Measurements from ENCODE around the gene PSMG3.

PSMG3 gene

DNA sequence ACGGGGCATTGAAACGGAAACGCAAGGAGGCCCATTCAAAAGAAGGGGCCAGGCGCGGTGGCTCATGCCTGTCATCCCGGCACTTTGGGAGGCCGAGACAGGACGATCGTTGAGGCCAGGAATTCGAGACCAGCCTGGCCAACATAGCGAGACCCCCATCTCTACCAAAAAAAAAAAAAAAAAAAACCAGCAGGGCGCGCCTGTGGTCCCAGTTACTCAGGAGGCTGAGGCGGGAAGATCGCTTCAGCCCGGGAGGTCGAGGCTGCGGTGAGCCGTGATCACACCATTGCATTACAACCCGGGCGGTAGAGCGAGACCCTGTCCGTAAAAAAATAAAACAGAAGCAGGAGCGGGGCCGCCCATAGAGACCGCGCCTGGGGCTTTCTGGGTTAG, 396 bp downstream of the PSMG3 start:
- Histone ChIP-seq H3K9me2 (ENCODE audit: low read depth, low read length) (no peaks in the 10 kb centered on the region), H3K4me3 (ENCODE audit: low read depth, low read length, poor library complexity, severe bottlenecking) (peak overlapping the region; percentile 94), H3K27me3 (ENCODE audit: insufficient read depth, low read length) (no peaks in the 10 kb centered on the region), H3F3A (ENCODE audit: insufficient read depth, low read length) (no peaks in the 10 kb centered on the region), H4K20me1 (ENCODE audit: insufficient read depth, low read length) (no peaks in the 10 kb centered on the region), H3K79me2 (ENCODE audit: insufficient read depth, low read length) (no peaks in the 10 kb centered on the region), H3K27ac (ENCODE audit: low read depth, low read length, poor library complexity, severe bottlenecking) (no peak overlapping the region), H3K4me1 (ENCODE audit: insufficient read depth, low read length, severe bottlenecking) (peaks cover 19% of the 10 kb centered on the region), H2AFZ (ENCODE audit: low read length) (no peak overlapping the region), H3K9me3 (ENCODE audit: low read length) (no peaks in the 10 kb centered on the region), H3K4me2 (ENCODE audit: low read length) (peak overlapping the region; percentile 73), H3K9ac (ENCODE audit: low read length) (peak overlapping the region; percentile 95), H3K36me3 (ENCODE audit: insufficient read depth, low read length) (peaks cover 21% of the 10 kb centered on the region)
- TF ChIP-seq, protein P1, sequence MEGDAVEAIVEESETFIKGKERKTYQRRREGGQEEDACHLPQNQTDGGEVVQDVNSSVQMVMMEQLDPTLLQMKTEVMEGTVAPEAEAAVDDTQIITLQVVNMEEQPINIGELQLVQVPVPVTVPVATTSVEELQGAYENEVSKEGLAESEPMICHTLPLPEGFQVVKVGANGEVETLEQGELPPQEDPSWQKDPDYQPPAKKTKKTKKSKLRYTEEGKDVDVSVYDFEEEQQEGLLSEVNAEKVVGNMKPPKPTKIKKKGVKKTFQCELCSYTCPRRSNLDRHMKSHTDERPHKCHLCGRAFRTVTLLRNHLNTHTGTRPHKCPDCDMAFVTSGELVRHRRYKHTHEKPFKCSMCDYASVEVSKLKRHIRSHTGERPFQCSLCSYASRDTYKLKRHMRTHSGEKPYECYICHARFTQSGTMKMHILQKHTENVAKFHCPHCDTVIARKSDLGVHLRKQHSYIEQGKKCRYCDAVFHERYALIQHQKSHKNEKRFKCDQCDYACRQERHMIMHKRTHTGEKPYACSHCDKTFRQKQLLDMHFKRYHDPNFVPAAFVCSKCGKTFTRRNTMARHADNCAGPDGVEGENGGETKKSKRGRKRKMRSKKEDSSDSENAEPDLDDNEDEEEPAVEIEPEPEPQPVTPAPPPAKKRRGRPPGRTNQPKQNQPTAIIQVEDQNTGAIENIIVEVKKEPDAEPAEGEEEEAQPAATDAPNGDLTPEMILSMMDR (IDR thresholded peaks at IDR 0.05; ENCODE audit: low read length) = no peak
- TF ChIP-seq EZH2 (IDR thresholded peaks at IDR 0.05; ENCODE audit: borderline replicate concordance, low read length) = no peak

- Histone ChIP-seq H3K9me2 (ENCODE audit: low read depth, low read length) (no peaks in the 10 kb centered on the region), H3K9ac (ENCODE audit: low read length) (peak overlapping the region; percentile 95; the same call in 1 of the 2 replicates), H3K79me2 (ENCODE audit: insufficient read depth, low read length) (no peaks in the 10 kb centered on the region), H4K20me1 (ENCODE audit: insufficient read depth, low read length) (no peaks in the 10 kb centered on the region), H3K27me3 (ENCODE audit: insufficient read depth, low read length) (no peaks in the 10 kb centered on the region), H3K4me3 (ENCODE audit: low read depth, low read length, poor library complexity, severe bottlenecking) (peak overlapping the region; percentile 94), H3K36me3 (ENCODE audit: insufficient read depth, low read length) (peaks cover 21% of the 10 kb centered on the region), H3K9me3 (ENCODE audit: low read length) (no peaks in the 10 kb centered on the region), H2AFZ (ENCODE audit: low read length) (no peak overlapping the region), H3K27ac (ENCODE audit: low read depth, low read length, poor library complexity, severe bottlenecking) (no peak overlapping the region), H3K4me2 (ENCODE audit: low read length) (peak overlapping the region; percentile 73), H3K4me1 (ENCODE audit: insufficient read depth, low read length, severe bottlenecking) (peaks cover 19% of the 10 kb centered on the region), H3F3A (ENCODE audit: insufficient read depth, low read length) (no peaks in the 10 kb centered on the region)
- TF ChIP-seq EZH2 (IDR thresholded peaks at IDR 0.05; ENCODE audit: borderline replicate concordance, low read length) = no peak
- TF ChIP-seq, protein P1 (IDR thresholded peaks at IDR 0.05; ENCODE audit: low read length) = no peak
Measured at GRCh38 chr7:1569016-1569415, 816 bp downstream of the PSMG3 start.

DNA sequence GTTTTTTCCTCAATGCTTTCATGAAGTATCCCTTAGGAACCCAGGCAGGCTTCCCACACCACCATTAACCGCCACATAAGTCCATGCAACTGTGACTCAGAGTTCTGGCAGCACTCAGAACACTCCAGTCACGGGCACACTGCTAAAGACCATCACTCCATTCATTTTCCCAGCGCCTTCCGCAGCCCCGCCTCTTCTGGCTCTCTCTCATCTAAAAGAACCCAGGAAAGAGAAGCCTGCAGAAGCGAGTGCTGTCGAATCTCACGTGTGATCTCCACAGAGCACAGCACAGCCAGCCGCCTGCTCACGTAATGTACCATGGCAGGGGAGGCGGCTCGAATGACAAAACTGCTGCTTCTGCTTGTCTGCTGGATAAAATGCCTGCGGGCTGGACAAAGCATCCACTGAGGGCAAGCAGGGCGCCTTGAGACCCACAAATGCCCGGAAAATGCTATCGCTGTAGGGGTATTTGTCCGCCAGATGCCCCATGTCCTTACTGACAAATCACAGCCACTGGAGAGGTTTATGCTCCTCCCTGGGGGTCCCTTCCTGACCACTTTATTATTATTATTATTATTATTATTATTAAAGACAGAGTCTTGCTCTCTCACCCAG, 1.8 kb downstream of the PSMG3 start:
- Histone ChIP-seq H3K9me2 (ENCODE audit: low read depth, low read length) (no peaks in the 10 kb centered on the region), H3K27me3 (ENCODE audit: insufficient read depth, low read length) (no peaks in the 10 kb centered on the region; the same call in 1 of the 2 replicates), H2AFZ (ENCODE audit: low read length) (no peak overlapping the region), H3K4me2 (ENCODE audit: low read length) (no peak overlapping the region), H3K27ac (ENCODE audit: low read depth, low read length, poor library complexity, severe bottlenecking) (no peak overlapping the region), H3K9ac (ENCODE audit: low read length) (no peak overlapping the region), H3F3A (ENCODE audit: insufficient read depth, low read length) (no peaks in the 10 kb centered on the region), H3K79me2 (ENCODE audit: insufficient read depth, low read length) (no peaks in the 10 kb centered on the region), H3K9me3 (ENCODE audit: low read length) (no peaks in the 10 kb centered on the region), H3K36me3 (ENCODE audit: insufficient read depth, low read length) (peaks cover 21% of the 10 kb centered on the region), H3K4me3 (ENCODE audit: low read depth, low read length, poor library complexity, severe bottlenecking) (no peak overlapping the region), H4K20me1 (ENCODE audit: insufficient read depth, low read length) (no peaks in the 10 kb centered on the region), H3K4me1 (ENCODE audit: insufficient read depth, low read length, severe bottlenecking) (peaks cover 19% of the 10 kb centered on the region)
- TF ChIP-seq, protein P1 (IDR thresholded peaks at IDR 0.05; ENCODE audit: low read length) = no peak
- no peak for TF ChIP-seq EZH2 (IDR thresholded peaks at IDR 0.05; ENCODE audit: borderline replicate concordance, low read length)

Measured in OCI-LY1 (cell line).